ENCODE data around the gene MND1. TPM values are rescaled to one million over a fixed set of nuclear protein-coding genes. Genes with fewer than 3 reads are reported as not detected.

MND1 gene
- total and polyA plus RNA-seq, 2 of the 8 experiments (the other 6 are each of a cell fraction or from before 2014, with no cell fraction given), result 4.4 to 26.2 TPM

GRCh38 chr4:153393397-153393796, 48.9 kb downstream of the MND1 start (continued):
- TF ChIP-seq CTCF (IDR thresholded peaks at IDR 0.05; ENCODE audit: control extremely low read depth in 1 of 3, insufficient read depth in 1 of 3, low read depth in 1 of 3, low read length in 3 of 3) (no peak), YY1 (IDR thresholded peaks at IDR 0.05; ENCODE audit: low read depth, low read length) (no peak), FOSL1 (IDR thresholded peaks at IDR 0.05; ENCODE audit: insufficient read depth, low read depth, low read length) (no peak), E2F6 (IDR thresholded peaks at IDR 0.05) (no peak), CBX5 (IDR thresholded peaks at IDR 0.05; ENCODE audit: low read depth, low read length) (no peak)

Measured in H1 (cell line).